Progenitor cell of endocrine pancreas (in vitro differentiated cells): ENCODE measurements around the gene ZNF346. TPM values are rescaled to one million over a fixed set of nuclear protein-coding genes. Genes with fewer than 3 reads are reported as not detected.
"Not testable (repeated sequence)": the region's sequence is repeated elsewhere in the genome, so short reads cannot be mapped to it uniquely, and the experiment has no call there.

Source experiments
- DNase-seq: peaks from one replicate; pipeline ENCODE4 v3.0.0; 2021; ENCODE audit warnings: low spot score; ENCODE audit not compliant: unreplicated experiment
- H3K27ac Mint-ChIP-seq: 2 replicates; pipeline ENCODE4 v1.8.0; 2021; ENCODE audit warnings: mild to moderate bottlenecking, moderate library complexity, mixed read lengths
- H3K27me3 Mint-ChIP-seq: 2 replicates; pipeline ENCODE4 v1.8.0; 2021; ENCODE audit warnings: mixed read lengths
- H3K36me3 Mint-ChIP-seq: 2 replicates; pipeline ENCODE4 v1.8.0; 2022; ENCODE audit warnings: mixed read lengths; ENCODE audit not compliant: insufficient read depth
- H3K4me1 Mint-ChIP-seq: 2 replicates; pipeline ENCODE4 v1.8.0; 2021; ENCODE audit warnings: low read depth, mixed read lengths
- H3K4me3 Mint-ChIP-seq: 2 replicates; pipeline ENCODE4 v1.8.0; 2021; ENCODE audit warnings: low read depth, mild to moderate bottlenecking, moderate library complexity, mixed read lengths
- H3K9me3 Mint-ChIP-seq: 2 replicates; pipeline ENCODE4 v1.8.0; 2021; ENCODE audit warnings: low read depth, mixed read lengths
- total RNA-seq: library from RNA; stranded (reverse); gene quantifications from 2 replicates; pipeline ENCODE4 v1.2.1, GENCODE V29; 2021
- TF ChIP-seq, protein P1 (sequence below): fragments of 200-600 bp; sonication (generic); IDR thresholded peaks from one replicate; pipeline ENCODE4 v1.5.0; 2021; ENCODE audit warnings: antibody characterized with exemption, mild to moderate bottlenecking; ENCODE audit not compliant: unreplicated experiment

ZNF346 gene
- total RNA-seq, 1 donor from 2014 or later, result 42.2 TPM

DNA sequence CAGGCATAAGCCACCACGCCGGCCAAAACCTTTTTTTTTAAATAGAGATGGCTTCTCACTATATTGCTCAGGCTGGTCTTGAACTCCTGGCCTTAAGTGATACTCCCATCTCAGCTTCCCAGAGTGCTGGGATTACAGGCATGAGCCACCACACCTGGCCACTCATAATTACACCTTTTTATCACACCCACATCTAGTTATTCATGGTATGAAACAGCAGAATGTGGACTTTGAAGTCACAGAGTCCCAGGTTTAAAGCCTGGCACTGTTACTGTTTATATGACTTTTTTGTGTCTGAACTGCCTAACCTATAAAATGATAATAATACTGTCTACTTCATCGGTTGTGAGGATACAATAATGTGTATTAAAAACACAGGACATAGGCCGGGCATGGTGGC is 23.1 kb downstream of the ZNF346 start:
- Mint-ChIP-seq H3K27me3 (no peaks in the 10 kb centered on the region), H3K4me1 (no peaks in the 10 kb centered on the region), H3K9me3 (no peaks in the 10 kb centered on the region), H3K27ac (no peak overlapping the region), H3K36me3 (peaks cover 19% of the 10 kb centered on the region), H3K4me3 (no peak overlapping the region)
- TF ChIP-seq, protein P1, sequence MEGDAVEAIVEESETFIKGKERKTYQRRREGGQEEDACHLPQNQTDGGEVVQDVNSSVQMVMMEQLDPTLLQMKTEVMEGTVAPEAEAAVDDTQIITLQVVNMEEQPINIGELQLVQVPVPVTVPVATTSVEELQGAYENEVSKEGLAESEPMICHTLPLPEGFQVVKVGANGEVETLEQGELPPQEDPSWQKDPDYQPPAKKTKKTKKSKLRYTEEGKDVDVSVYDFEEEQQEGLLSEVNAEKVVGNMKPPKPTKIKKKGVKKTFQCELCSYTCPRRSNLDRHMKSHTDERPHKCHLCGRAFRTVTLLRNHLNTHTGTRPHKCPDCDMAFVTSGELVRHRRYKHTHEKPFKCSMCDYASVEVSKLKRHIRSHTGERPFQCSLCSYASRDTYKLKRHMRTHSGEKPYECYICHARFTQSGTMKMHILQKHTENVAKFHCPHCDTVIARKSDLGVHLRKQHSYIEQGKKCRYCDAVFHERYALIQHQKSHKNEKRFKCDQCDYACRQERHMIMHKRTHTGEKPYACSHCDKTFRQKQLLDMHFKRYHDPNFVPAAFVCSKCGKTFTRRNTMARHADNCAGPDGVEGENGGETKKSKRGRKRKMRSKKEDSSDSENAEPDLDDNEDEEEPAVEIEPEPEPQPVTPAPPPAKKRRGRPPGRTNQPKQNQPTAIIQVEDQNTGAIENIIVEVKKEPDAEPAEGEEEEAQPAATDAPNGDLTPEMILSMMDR, result no peak
- no peak for DNase-seq

DNA sequence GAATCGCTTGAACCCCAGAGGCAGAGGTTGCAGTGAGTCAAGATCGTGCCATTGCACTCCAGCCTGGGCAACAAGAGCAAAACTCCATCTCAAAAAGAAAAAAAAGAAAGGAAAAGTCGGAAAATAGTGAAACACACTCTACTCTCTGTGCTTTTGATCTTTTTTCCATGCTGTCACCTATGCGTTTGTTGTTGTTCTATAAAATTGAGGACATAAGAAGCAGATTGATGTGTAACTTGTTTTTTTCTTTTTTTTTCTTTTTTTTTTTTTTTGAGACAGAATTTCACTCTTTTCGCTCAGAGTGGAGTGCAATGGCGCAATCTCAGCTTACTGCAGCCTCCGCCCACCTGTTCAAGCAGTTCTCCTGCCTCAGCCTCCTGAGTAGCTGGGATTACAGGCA is 26.0 kb downstream of the ZNF346 start:
- H3K4me1 Mint-ChIP-seq, H3K27me3 Mint-ChIP-seq, H3K9me3 Mint-ChIP-seq, DNase-seq, H3K4me3 Mint-ChIP-seq, H3K27ac Mint-ChIP-seq: not testable (repeated sequence)
- H3K36me3 Mint-ChIP-seq, result peaks cover 18% of the 10 kb centered on the region

DNA sequence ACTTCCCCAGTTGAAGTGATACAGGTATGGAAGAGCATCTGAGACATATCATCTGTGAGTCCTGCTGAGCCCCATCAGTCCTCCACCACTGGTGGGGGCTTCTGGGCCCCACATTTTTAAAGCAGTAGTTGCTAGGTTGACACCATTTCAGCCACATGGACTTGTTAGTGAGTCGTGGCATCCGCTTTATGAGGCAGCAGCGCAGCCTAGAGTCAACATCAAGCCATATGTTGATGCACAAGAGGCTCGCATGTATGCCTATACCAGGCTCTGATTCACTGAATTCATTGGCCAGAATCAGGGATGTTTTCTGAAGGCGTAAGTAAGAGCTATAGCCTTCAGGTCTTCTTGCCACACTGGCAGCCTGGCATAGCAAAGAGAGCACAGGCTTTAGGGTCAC is 26.8 kb downstream of the ZNF346 start:
- no peak overlapping the region for H3K27ac Mint-ChIP-seq
- peaks cover 16% of the 10 kb centered on the region for H3K36me3 Mint-ChIP-seq
- H3K4me3 Mint-ChIP-seq, result no peak overlapping the region
- H3K4me1 Mint-ChIP-seq, result no peaks in the 10 kb centered on the region
- DNase-seq, result no peak
- H3K27me3 Mint-ChIP-seq, result no peaks in the 10 kb centered on the region
- TF ChIP-seq, protein P1, result no peak
- H3K9me3 Mint-ChIP-seq, result no peaks in the 10 kb centered on the region

DNA sequence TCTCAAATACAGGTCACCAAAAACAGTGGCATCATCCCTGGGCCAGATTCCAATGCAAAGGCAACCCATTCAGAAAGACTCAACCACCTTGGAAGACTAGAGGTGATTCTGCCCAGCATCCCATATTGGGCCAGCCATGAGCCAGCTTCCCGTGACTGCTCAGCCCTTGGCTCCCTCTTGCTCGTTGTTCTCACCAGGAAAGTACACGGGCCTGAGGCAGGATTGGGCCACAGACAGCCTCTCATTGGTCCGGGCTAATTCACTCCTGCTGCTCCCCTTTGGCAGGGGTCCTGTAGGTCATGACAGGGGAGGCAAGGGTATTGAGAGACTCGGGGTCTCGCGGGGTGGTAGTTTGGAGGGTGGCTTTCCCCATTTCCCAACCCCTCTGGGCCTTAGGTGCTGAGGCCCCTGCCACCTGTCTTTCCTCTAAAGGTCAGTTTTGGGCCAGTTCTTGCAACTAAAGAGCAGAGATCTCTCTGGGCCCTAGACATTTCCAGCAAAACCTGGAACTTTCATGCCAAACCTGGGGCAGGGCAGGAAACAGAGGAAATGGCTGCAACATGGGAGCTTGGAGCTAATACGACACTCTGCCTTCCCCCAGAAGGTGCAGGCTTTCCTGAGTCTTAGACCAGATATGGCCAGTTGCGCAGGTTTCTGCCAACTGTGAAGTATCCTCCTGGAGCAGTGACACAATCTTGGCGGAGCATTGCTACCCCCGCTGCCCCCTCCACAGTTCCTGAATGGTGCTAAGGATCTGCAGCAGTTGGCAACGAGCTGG is 42.2 kb downstream of the ZNF346 start:
- H3K27ac Mint-ChIP-seq, result no peak overlapping the region
- H3K4me1 Mint-ChIP-seq, result peaks cover 5% of the 10 kb centered on the region
- DNase-seq, result no peak
- TF ChIP-seq, protein P1, result no peak
- no peaks in the 10 kb centered on the region for H3K9me3 Mint-ChIP-seq
- no peaks in the 10 kb centered on the region for H3K27me3 Mint-ChIP-seq
- H3K36me3 Mint-ChIP-seq, result peaks cover 9% of the 10 kb centered on the region
- H3K4me3 Mint-ChIP-seq, result no peak overlapping the region

DNA sequence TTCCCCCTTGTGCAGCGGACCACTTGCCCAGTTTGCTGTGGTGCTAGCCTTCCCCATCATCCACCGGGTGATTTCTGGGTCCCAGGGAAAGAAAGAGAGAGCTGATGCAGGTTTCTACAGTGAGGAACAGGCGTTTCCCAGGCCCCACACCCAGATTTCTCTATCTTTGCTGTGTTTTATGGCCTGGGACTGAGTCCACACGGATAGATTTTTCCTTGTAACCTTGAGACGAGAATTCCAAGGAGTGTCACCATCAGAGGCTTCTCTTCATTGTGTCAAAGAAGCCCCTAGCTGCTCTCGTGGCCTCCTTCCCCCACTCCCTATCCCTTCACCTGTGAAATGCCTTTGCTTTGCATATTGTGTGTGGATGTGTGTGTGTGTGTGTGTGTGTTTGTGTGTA is 43.0 kb downstream of the ZNF346 start:
- Mint-ChIP-seq H3K4me1 (peaks cover 5% of the 10 kb centered on the region), H3K4me3 (no peak overlapping the region), H3K27me3 (no peaks in the 10 kb centered on the region), H3K9me3 (no peaks in the 10 kb centered on the region), H3K36me3 (peaks cover 5% of the 10 kb centered on the region), H3K27ac (no peak overlapping the region)
- TF ChIP-seq, protein P1, result no peak
- no peak for DNase-seq

DNA sequence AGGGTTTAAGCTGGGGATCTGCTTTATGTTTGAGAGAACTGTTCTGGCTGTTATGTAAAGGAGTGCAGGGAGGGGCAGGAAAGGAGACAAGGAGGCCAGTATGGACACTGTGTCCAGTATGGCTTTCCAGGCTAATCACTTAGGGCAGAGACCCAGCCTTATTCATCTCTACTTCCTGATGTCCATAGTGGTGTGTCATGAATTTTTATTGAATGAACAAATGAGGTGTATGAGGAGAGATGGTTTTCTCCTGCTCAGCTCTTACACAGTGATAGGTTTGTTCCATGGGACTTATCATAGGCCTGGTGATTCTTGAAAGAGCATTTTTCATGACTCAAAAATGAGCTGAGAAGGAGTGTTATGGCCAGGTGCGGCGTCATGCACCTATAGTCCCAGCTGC is 43.7 kb downstream of the ZNF346 start:
- DNase-seq, result no peak
- H3K27me3 Mint-ChIP-seq, result no peaks in the 10 kb centered on the region
- peaks cover 5% of the 10 kb centered on the region for H3K36me3 Mint-ChIP-seq
- no peaks in the 10 kb centered on the region for H3K9me3 Mint-ChIP-seq
- H3K27ac Mint-ChIP-seq, result no peak overlapping the region
- H3K4me3 Mint-ChIP-seq, result no peak overlapping the region
- H3K4me1 Mint-ChIP-seq, result peaks cover 5% of the 10 kb centered on the region
- TF ChIP-seq, protein P1, result no peak
